Activated CD8-positive, alpha-beta T cell treated with anti-CD3 and anti-CD28 coated beads for 36 hours (primary cell): ENCODE measurements around the gene KIRREL3. TPM values are rescaled to one million over a fixed set of nuclear protein-coding genes. Genes with fewer than 3 reads are reported as not detected.

Source experiments
- ATAC-seq: fragments of 200-7000 bp; cut with Tn5 transposase; one replicate; pipeline ENCODE4 v1.10.0; 2021; ENCODE audit warnings: mild to moderate bottlenecking, moderate library complexity
- CTCF ChIA-PET: fragments of 350-600 bp; sonication (Branson Sonifier 250); formaldehyde crosslinking; loops from one replicate; lab custom pipeline; 2021; ENCODE audit warnings: antibody characterized with exemption; lab: Charles Lee
- POLR2A ChIA-PET: fragments of 350-600 bp; sonication (Branson Sonifier 250); formaldehyde crosslinking; loops from one replicate; lab custom pipeline; 2021; ENCODE audit warnings: antibody characterized with exemption; lab: Charles Lee
- DNase-seq: peaks from one replicate; pipeline ENCODE4 v3.0.0-alpha.2; 2020
- H3K27ac Mint-ChIP-seq: one replicate; pipeline ENCODE4 v1.8.0; 2021; ENCODE audit warnings: mild to moderate bottlenecking, mixed read lengths
- H3K27me3 Mint-ChIP-seq: one replicate; pipeline ENCODE4 v1.8.0; 2021; ENCODE audit warnings: mixed read lengths
- H3K36me3 Mint-ChIP-seq: one replicate; pipeline ENCODE4 v1.8.0; 2021; ENCODE audit warnings: low read depth, mixed read lengths
- H3K4me1 Mint-ChIP-seq: one replicate; pipeline ENCODE4 v1.8.0; 2021; ENCODE audit warnings: low read depth, mixed read lengths
- H3K4me3 Mint-ChIP-seq: one replicate; pipeline ENCODE4 v1.8.0; 2021; ENCODE audit warnings: mild to moderate bottlenecking, moderate library complexity, mixed read lengths
- H3K9me3 Mint-ChIP-seq: one replicate; pipeline ENCODE4 v1.8.0; 2021; ENCODE audit warnings: mixed read lengths
- CTCF ChIP-seq: fragments of 200-600 bp; IDR thresholded peaks from one replicate; pipeline ENCODE4 v1.8.0; 2022; ENCODE audit warnings: antibody characterized with exemption, mild to moderate bottlenecking
- intact Hi-C: fragments of 100-400 bp; cut with micrococcal nuclease; formaldehyde crosslinking; loops from one replicate; pipeline ENCODE4 v1.10.0; 2022
- total RNA-seq, 2 experiments: library from RNA; stranded (reverse); gene quantifications; one replicate each; pipeline ENCODE4 v1.2.3, GENCODE V29; 2021

KIRREL3 gene
- total RNA-seq, 2 experiments from 2014 or later = not detected

GRCh38 chr11:126410649-126411048 is 589.9 kb downstream of the KIRREL3 start:
- Mint-ChIP-seq H3K36me3 (peaks cover 2% of the 10 kb centered on the region), H3K27me3 (no peaks in the 10 kb centered on the region), H3K4me3 (no peak overlapping the region), H3K27ac (no peak overlapping the region), H3K4me1 (peaks cover under 1% of the 10 kb centered on the region), H3K9me3 (no peaks in the 10 kb centered on the region)
- ChIA-PET POLR2A (no interaction called here), CTCF (no interaction called here)
- no peak for ATAC-seq
- intact Hi-C loops = loop anchor here (10.0 kb wide), 1 partner anchor 96 kb away; no protein-coding TSS in a partner anchor
- DNase-seq = no peak
- no peak for TF ChIP-seq CTCF

DNA sequence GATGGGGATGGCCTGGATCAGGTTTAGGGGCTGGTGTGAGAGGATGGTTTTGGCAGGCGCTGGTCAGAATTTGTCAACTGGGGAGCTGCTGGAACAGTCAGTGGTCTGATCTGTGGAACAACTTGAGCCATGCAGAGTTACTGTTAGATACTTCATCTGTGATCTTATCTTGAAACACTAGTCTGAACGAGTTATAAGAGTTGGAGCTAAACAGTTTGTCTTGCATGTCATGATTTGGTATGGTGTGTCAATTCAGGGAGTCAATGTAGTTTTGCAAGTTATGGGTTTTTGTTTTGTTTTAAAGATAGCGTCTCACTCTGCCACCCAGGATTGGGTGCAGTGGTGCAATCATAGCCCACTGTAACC is 591.0 kb downstream of the KIRREL3 start:
- Mint-ChIP-seq H3K9me3 (no peaks in the 10 kb centered on the region), H3K36me3 (peaks cover 2% of the 10 kb centered on the region), H3K4me1 (no peaks in the 10 kb centered on the region), H3K4me3 (no peak overlapping the region), H3K27me3 (no peaks in the 10 kb centered on the region), H3K27ac (no peak overlapping the region)
- ChIA-PET POLR2A (no interaction called here), CTCF (interaction anchor here (0.8 to 1.0 kb wide), 2 partner anchors 9 to 22 kb away, joined by 3 read pairs; no protein-coding TSS in a partner anchor)
- TF ChIP-seq CTCF = no peak
- DNase-seq (no peak), ATAC-seq (no peak)
- intact Hi-C loops = no loop called here

DNA sequence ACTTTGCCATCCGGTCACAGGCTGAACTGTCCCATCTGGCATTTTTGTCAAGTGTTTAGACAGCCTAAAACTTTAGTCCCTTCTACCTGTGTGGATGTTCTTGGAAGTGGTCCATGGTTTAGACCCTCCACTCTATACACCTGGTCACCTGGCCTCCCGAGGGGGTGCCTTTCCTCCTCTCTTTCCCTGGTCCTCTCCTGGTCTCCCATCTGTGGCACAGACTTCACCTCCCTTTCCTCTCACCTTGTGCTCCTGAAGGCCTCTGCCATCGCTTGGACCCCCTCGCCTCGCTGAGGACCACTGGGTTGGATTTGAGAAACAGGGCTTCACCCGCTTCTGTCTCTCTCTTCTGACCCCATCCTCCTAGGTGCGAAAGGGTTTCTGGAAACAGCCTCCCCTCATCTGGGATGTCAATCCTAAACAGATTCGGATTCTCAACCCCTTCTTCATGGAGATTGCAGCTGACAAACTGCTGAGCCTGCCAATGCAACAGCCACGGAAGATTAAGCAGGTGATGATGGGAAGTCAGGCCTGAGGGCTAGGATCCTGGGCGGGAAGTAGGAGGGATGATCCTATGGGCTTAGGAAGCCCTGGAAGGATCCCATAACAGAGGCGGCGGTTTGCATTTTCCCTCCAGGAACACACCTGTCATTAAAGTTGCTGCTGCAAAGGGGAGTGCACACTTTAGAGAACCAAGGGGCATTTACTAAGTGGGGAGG is 591.5 kb downstream of the KIRREL3 start:
- no peak overlapping the region for H3K4me3 Mint-ChIP-seq
- POLR2A ChIA-PET = no interaction called here
- H3K36me3 Mint-ChIP-seq = peaks cover 2% of the 10 kb centered on the region
- H3K9me3 Mint-ChIP-seq = no peaks in the 10 kb centered on the region
- ATAC-seq (no peak), DNase-seq (no peak)
- intact Hi-C loops = no loop called here
- no peaks in the 10 kb centered on the region for H3K4me1 Mint-ChIP-seq
- CTCF ChIA-PET = interaction anchor here (0.8 to 1.0 kb wide), 2 partner anchors 8 to 22 kb away, joined by 3 read pairs; no protein-coding TSS in a partner anchor
- no peak for TF ChIP-seq CTCF
- H3K27me3 Mint-ChIP-seq = no peaks in the 10 kb centered on the region
- H3K27ac Mint-ChIP-seq = no peak overlapping the region

DNA sequence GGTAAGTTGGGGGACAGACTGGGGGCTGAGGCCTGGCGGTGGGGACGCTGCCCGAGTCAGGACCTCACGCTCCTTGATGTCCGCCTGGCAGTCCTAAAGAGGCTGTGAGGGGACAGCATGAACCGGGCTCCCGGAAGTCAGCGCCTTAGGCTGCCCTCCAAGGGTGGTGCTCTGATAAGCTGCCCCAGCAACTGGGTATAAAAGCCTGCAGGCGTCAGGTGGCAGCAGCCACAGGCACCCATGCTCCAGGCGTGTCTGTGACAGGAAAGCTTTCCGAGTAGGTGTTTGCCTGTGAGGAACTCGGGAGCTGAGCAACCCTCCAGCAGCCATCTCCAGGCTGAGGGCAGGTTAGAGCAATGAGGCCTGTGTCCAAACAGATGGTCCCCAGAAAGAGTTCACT is 592.1 kb downstream of the KIRREL3 start:
- H3K36me3 Mint-ChIP-seq = peaks cover 2% of the 10 kb centered on the region
- intact Hi-C loops = no loop called here
- ATAC-seq = no peak
- ChIA-PET CTCF (no interaction called here), POLR2A (no interaction called here)
- H3K9me3 Mint-ChIP-seq = no peaks in the 10 kb centered on the region
- H3K4me1 Mint-ChIP-seq = no peaks in the 10 kb centered on the region
- H3K4me3 Mint-ChIP-seq = no peak overlapping the region
- no peak overlapping the region for H3K27ac Mint-ChIP-seq
- TF ChIP-seq CTCF = no peak
- DNase-seq = no peak
- no peaks in the 10 kb centered on the region for H3K27me3 Mint-ChIP-seq

GRCh38 chr11:126407682-126408288 is 592.8 kb downstream of the KIRREL3 start:
- CTCF ChIA-PET = no interaction called here
- intact Hi-C loops = no loop called here
- Mint-ChIP-seq H3K36me3 (peaks cover 1% of the 10 kb centered on the region), H3K9me3 (no peaks in the 10 kb centered on the region), H3K4me1 (no peaks in the 10 kb centered on the region), H3K27ac (no peak overlapping the region), H3K4me3 (no peak overlapping the region), H3K27me3 (no peaks in the 10 kb centered on the region)
- ATAC-seq = no peak
- DNase-seq = no peak
- no peak for TF ChIP-seq CTCF
- POLR2A ChIA-PET = no interaction called here
